ENCODE results near the gene KCNE3.

Gene KCNE3

GRCh38 chr11:74444173-74444826 is 23.0 kb downstream of the KCNE3 start:
- Histone ChIP-seq H3F3A (ENCODE audit: insufficient read depth) (no peaks in the 10 kb centered on the region), H3K27me3 (ENCODE audit: low read length) (no peaks in the 10 kb centered on the region), H3K9me2 (replicated peaks; ENCODE audit: insufficient read depth, low read length) (no peaks in the 10 kb centered on the region), H3K79me2 (ENCODE audit: insufficient read depth, low read length) (no peaks in the 10 kb centered on the region), H3K9ac (ENCODE audit: low read length) (no peak overlapping the region), H4K20me1 (ENCODE audit: low read depth, low read length) (no peaks in the 10 kb centered on the region), H3K36me3 (ENCODE audit: low read length) (no peaks in the 10 kb centered on the region), H3K4me3 (ENCODE audit: insufficient read depth, low read length, poor library complexity, severe bottlenecking) (no peak overlapping the region), H2AFZ (ENCODE audit: low read depth, low read length, severe bottlenecking) (no peak overlapping the region), H3K4me2 (ENCODE audit: low read depth, low read length, poor library complexity, severe bottlenecking) (no peak overlapping the region), H3K9me3 (ENCODE audit: insufficient read depth, low read length) (no peaks in the 10 kb centered on the region), H3K27ac (ENCODE audit: low read depth, low read length) (no peak overlapping the region)
- no peak for TF ChIP-seq EZH2phosphoT487 (conservative IDR thresholded peaks at IDR 0.05; ENCODE audit: low read length)
- TF ChIP-seq, protein P1, sequence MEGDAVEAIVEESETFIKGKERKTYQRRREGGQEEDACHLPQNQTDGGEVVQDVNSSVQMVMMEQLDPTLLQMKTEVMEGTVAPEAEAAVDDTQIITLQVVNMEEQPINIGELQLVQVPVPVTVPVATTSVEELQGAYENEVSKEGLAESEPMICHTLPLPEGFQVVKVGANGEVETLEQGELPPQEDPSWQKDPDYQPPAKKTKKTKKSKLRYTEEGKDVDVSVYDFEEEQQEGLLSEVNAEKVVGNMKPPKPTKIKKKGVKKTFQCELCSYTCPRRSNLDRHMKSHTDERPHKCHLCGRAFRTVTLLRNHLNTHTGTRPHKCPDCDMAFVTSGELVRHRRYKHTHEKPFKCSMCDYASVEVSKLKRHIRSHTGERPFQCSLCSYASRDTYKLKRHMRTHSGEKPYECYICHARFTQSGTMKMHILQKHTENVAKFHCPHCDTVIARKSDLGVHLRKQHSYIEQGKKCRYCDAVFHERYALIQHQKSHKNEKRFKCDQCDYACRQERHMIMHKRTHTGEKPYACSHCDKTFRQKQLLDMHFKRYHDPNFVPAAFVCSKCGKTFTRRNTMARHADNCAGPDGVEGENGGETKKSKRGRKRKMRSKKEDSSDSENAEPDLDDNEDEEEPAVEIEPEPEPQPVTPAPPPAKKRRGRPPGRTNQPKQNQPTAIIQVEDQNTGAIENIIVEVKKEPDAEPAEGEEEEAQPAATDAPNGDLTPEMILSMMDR (IDR thresholded peaks at IDR 0.05; ENCODE audit: insufficient read depth, low read length, poor library complexity, severe bottlenecking): no peak

GRCh38 chr11:74443071-74443864 is 24.1 kb downstream of the KCNE3 start:
- Histone ChIP-seq H3K4me2 (ENCODE audit: low read depth, low read length, poor library complexity, severe bottlenecking) (no peak overlapping the region), H3K27me3 (ENCODE audit: low read length) (no peaks in the 10 kb centered on the region), H3K9ac (ENCODE audit: low read length) (no peak overlapping the region), H4K20me1 (ENCODE audit: low read depth, low read length) (no peaks in the 10 kb centered on the region), H3K9me2 (replicated peaks; ENCODE audit: insufficient read depth, low read length) (no peaks in the 10 kb centered on the region), H3F3A (ENCODE audit: insufficient read depth) (no peaks in the 10 kb centered on the region), H3K27ac (ENCODE audit: low read depth, low read length) (no peak overlapping the region), H3K36me3 (ENCODE audit: low read length) (no peaks in the 10 kb centered on the region), H3K9me3 (ENCODE audit: insufficient read depth, low read length) (no peaks in the 10 kb centered on the region), H3K4me3 (ENCODE audit: insufficient read depth, low read length, poor library complexity, severe bottlenecking) (no peak overlapping the region), H3K79me2 (ENCODE audit: insufficient read depth, low read length) (no peaks in the 10 kb centered on the region), H2AFZ (ENCODE audit: low read depth, low read length, severe bottlenecking) (no peak overlapping the region)
- no peak for TF ChIP-seq EZH2phosphoT487 (conservative IDR thresholded peaks at IDR 0.05; ENCODE audit: low read length)
- TF ChIP-seq, protein P1 (IDR thresholded peaks at IDR 0.05; ENCODE audit: insufficient read depth, low read length, poor library complexity, severe bottlenecking): no peak

DNA sequence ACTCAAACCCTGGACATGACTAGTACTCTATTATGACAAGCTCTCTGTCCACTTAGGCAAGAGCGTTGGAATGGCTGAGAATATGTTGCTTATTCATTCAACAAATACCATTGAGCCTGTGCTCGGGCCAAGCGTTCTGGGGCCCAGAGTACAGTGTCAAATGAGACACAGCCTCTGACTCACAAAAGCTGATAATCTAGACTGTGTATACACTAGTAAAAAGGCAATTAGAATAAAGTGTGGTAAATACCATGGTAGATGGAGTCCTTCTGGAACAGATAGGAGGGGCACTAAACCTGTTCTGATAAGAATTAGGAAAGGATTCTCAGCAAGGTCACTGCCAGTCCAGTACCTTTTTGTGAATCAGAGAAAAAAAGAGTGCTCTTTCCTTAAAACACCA is 24.7 kb downstream of the KCNE3 start:
- Histone ChIP-seq H3K79me2 (ENCODE audit: insufficient read depth, low read length) (no peaks in the 10 kb centered on the region), H3K9me3 (ENCODE audit: insufficient read depth, low read length) (no peaks in the 10 kb centered on the region), H2AFZ (ENCODE audit: low read depth, low read length, severe bottlenecking) (no peak overlapping the region), H3F3A (ENCODE audit: insufficient read depth) (no peaks in the 10 kb centered on the region), H3K27me3 (ENCODE audit: low read length) (no peaks in the 10 kb centered on the region), H3K27ac (ENCODE audit: low read depth, low read length) (no peak overlapping the region), H3K4me2 (ENCODE audit: low read depth, low read length, poor library complexity, severe bottlenecking) (no peak overlapping the region), H3K9ac (ENCODE audit: low read length) (no peak overlapping the region), H3K9me2 (replicated peaks; ENCODE audit: insufficient read depth, low read length) (no peaks in the 10 kb centered on the region), H3K36me3 (ENCODE audit: low read length) (no peaks in the 10 kb centered on the region), H4K20me1 (ENCODE audit: low read depth, low read length) (no peaks in the 10 kb centered on the region), H3K4me3 (ENCODE audit: insufficient read depth, low read length, poor library complexity, severe bottlenecking) (no peak overlapping the region)
- TF ChIP-seq, protein P1 (IDR thresholded peaks at IDR 0.05; ENCODE audit: insufficient read depth, low read length, poor library complexity, severe bottlenecking): no peak
- TF ChIP-seq EZH2phosphoT487 (conservative IDR thresholded peaks at IDR 0.05; ENCODE audit: low read length): no peak
